Measurements from ENCODE around the gene DLGAP4. TPM values are rescaled to one million over a fixed set of nuclear protein-coding genes. Genes with fewer than 3 reads are reported as not detected.

Gene DLGAP4
- total and polyA plus RNA-seq, 10 of the 15 experiments (the other 5 are each of a cell fraction or from before 2014, with no cell fraction given), result 0.42 to 43.3 (median 19.0) TPM

DNA sequence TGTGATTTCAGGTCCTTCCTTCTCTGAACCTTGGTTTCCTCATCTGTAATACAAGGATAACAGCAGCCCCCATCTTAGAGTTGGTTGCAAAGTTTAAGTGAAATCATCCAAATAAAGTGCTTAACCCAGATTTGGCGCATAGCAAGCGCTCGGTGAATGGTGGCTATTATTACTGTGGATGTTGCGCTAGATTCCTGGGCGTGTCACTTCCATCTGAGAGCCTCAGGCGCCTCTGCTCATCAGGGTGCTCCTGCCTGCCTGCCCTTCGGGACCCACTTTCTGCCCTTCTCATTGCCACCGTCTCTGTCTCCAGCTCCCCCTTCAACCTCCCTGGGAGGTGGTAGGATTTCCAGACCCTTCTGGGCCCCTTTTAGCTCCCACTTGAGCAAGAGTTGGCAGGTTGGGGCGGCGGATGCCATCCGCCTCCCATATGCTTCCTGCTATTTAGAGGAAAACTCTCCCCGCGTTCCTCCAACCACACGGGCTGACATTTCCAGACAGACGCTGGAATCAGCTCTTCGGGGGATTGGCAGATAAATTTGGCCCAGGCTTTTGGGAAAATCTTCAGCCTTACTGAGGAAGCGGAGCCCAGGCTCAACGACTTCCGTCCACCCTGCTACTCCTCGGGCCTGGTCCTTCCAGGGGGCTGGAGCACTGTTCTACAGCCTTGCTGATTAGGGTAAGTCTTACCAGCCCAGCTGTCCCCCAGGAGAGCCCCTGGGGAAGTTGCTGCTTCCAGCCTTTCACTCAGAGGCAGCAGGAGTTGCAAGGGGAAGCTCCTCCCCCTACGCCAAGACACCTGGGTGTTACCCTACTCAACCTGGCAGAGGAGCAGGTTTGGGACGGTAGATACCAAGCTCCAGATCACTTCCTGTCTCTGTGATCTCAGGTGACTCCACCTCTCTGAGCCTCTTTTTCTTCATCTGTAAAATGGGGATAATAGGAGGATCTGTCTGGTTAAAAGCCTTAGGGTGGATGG lies 71.5 kb downstream of the DLGAP4 start:
- intact Hi-C loops (cut with micrococcal nuclease; ENCODE audit: unreplicated experiment) (no loop called here), in situ Hi-C loops (cut with MboI) (no loop called here)
- peaks cover 0 to 2% of the 10 kb centered on the region in 2 experiments; a peak in 2 of 4 replicates for H3K27me3 ChIP-seq (replicated peaks in 1 of 2; ENCODE audit: control insufficient read depth in 2 of 2, insufficient read depth in 2 of 2, low read length in 1 of 2)
- H3K4me1 ChIP-seq (ENCODE audit: control insufficient read depth, insufficient read depth, low read length), result no peaks in the 10 kb centered on the region
- ChIA-PET CTCF (interaction anchor here (1.5 to 1.7 kb wide), 2 partner anchors 22 to 175 kb away, joined by 3 to 6 read pairs; no protein-coding TSS in a partner anchor), SMC1A (ENCODE audit: uncharacterized antibody, unreplicated experiment) (no interaction called here), POLR2A (no interaction called here), RAD21 (ENCODE audit: unreplicated experiment) (no interaction called here)
- H3K79me2 ChIP-seq (ENCODE audit: control insufficient read depth, insufficient read depth, low read length), result no peaks in the 10 kb centered on the region
- TF ChIP-seq BACH1 (IDR thresholded peaks at IDR 0.05; ENCODE audit: borderline replicate concordance), result no peak
- TF ChIP-seq, protein P1, sequence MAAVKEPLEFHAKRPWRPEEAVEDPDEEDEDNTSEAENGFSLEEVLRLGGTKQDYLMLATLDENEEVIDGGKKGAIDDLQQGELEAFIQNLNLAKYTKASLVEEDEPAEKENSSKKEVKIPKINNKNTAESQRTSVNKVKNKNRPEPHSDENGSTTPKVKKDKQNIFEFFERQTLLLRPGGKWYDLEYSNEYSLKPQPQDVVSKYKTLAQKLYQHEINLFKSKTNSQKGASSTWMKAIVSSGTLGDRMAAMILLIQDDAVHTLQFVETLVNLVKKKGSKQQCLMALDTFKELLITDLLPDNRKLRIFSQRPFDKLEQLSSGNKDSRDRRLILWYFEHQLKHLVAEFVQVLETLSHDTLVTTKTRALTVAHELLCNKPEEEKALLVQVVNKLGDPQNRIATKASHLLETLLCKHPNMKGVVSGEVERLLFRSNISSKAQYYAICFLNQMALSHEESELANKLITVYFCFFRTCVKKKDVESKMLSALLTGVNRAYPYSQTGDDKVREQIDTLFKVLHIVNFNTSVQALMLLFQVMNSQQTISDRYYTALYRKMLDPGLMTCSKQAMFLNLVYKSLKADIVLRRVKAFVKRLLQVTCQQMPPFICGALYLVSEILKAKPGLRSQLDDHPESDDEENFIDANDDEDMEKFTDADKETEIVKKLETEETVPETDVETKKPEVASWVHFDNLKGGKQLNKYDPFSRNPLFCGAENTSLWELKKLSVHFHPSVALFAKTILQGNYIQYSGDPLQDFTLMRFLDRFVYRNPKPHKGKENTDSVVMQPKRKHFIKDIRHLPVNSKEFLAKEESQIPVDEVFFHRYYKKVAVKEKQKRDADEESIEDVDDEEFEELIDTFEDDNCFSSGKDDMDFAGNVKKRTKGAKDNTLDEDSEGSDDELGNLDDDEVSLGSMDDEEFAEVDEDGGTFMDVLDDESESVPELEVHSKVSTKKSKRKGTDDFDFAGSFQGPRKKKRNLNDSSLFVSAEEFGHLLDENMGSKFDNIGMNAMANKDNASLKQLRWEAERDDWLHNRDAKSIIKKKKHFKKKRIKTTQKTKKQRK (IDR thresholded peaks at IDR 0.05; ENCODE audit: low read depth, low read length), result no peak
- no peak overlapping the region for H3K4me3 ChIP-seq
- no peak overlapping the region for H3K27ac ChIP-seq (ENCODE audit: control insufficient read depth, insufficient read depth)
- FAIRE-seq (no peak), ATAC-seq (no peak), DNase-seq (ENCODE audit: low read depth, low spot score) (no peak)
- no peak overlapping the region for H2AFZ ChIP-seq (ENCODE audit: control insufficient read depth, low read depth, low read length)
- no peak overlapping the region for H3K4me2 ChIP-seq (ENCODE audit: control insufficient read depth, insufficient read depth)
- H4K20me1 ChIP-seq (ENCODE audit: control insufficient read depth, insufficient read depth), result no peaks in the 10 kb centered on the region
- no peaks in the 10 kb centered on the region for H3K36me3 ChIP-seq (ENCODE audit: control insufficient read depth in 2 of 2, insufficient read depth in 2 of 2, low read length in 1 of 2)
- BruUV-seq (replicated peaks), result no TSS peak
- 18% methylated on average over 22 of the region's 22 CpGs for WGBS (ENCODE audit: insufficient coverage, insufficient replicate concordance, low lambda C conversion rate, missing lambda C conversion rate)
- H3K9ac ChIP-seq (ENCODE audit: control insufficient read depth, insufficient read depth, low read length), result no peak overlapping the region
- H3K9me3 ChIP-seq (replicated peaks; ENCODE audit: control insufficient read depth, insufficient read depth, low read length), result no peaks in the 10 kb centered on the region

All from GM12878 (cell line).